Lower lobe of right lung (tissue), 2 donors: Measurements from ENCODE around the gene SRPK2. TPM values are rescaled to one million over a fixed set of nuclear protein-coding genes. Genes with fewer than 3 reads are reported as not detected.

ENCODE experiments used
- ATAC-seq, 2 donors: fragments of 200-7000 bp; cut with Tn5 transposase; one replicate each; pipeline ENCODE4 v1.9.1; 2020 to 2022; ENCODE audit warnings: mild to moderate bottlenecking in 2 of 2, moderate library complexity in 2 of 2
- DNase-seq: peaks from one replicate; pipeline ENCODE4 v3.0.0-alpha.2; 2020
- H3K27ac ChIP-seq: fragments of 200-600 bp; one replicate; pipeline ENCODE4 v1.8.0; 2022
- H3K27me3 ChIP-seq: fragments of 200-600 bp; one replicate; pipeline ENCODE4 v1.8.0; 2022; ENCODE audit warnings: low read depth
- H3K36me3 ChIP-seq: fragments of 200-600 bp; one replicate; pipeline ENCODE4 v1.8.0; 2022; ENCODE audit warnings: mild to moderate bottlenecking
- H3K4me1 ChIP-seq: fragments of 200-600 bp; one replicate; pipeline ENCODE4 v1.8.0; 2022
- H3K4me3 ChIP-seq: fragments of 200-600 bp; one replicate; pipeline ENCODE4 v1.8.0; 2022; ENCODE audit warnings: mild to moderate bottlenecking
- H3K9me3 ChIP-seq: fragments of 200-600 bp; one replicate; pipeline ENCODE4 v1.8.0; 2022
- intact Hi-C: fragments of 100-400 bp; cut with DNase I; formaldehyde crosslinking; loops from one replicate; pipeline ENCODE4 v1.11.0; 2022
- total RNA-seq: library from RNA; stranded (reverse); fragmentation: NEBNext Ultra II Directional; extraction: Animal tissue kit (Norgen Biotek cat#: 25700); gene quantifications from one replicate; pipeline ENCODE4 v1.2.1, GENCODE V29; 2021
- TF ChIP-seq, protein P1 (sequence below): fragments of 200-600 bp; IDR thresholded peaks from one replicate; pipeline ENCODE4 v1.8.0; 2022; ENCODE audit warnings: antibody characterized with exemption, mild to moderate bottlenecking
- donor health status: DM: no; HTN: yes; CAD: no; lungs with severe emphysema.

The SRPK2 gene
- total RNA-seq, 1 donor from 2014 or later, result 43.2 TPM

DNA sequence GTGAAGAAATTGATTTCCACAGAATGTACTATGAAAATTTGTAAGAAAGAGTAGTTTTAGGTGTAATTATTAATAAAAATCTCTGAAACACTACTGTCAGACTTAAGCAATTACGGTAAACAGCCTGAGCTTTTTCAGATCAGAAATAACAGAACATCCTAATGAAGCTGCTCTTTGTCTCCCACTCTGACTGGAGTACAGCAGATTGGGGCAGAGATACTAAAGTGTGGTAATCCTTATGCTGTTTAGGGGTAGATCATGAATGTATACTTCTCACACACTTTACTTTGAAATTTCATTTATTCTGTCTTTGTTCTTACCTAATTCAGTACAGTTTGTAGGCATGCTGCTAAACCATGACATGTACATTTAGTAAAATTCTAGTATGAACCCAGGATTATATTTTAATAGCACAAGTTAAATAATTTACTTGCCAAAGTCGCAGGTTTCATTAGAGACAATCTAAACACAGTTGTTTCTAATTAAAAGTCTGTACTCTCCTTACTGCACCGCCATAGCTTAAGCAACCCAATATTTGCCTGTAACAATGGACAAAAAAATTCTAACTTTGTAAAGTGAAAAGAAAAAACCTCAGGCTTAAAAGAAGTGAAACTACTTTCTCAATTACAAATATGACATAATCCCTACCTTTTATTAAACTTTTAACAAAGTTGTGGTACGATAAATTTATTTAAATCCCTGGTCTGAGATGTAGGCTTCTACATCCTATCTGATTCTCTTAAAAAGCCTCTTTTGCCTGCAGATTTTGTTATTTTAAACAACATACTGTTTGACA is 286.0 kb downstream of the SRPK2 start:
- no peak for ATAC-seq

DNA sequence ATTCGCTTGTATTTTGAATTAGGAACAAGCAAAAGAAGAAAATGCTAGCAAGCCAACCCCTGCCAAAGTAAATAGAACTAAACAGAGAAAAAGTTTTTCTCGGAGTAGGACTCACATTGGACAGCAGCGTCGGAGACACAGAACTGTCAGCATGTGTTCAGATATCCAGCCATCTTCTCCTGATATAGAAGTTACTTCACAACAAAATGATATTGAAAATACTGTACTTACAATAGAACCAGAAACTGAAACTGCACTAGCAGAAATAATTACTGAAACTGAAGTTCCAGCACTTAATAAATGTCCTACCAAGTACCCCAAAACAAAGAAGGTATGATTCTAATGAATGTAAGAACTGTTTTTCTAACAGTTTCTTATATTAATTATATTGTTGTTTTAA is 286.9 kb downstream of the SRPK2 start:
- no peaks in the 10 kb centered on the region for H3K4me1 ChIP-seq
- no peak for DNase-seq
- no peak overlapping the region for H3K27ac ChIP-seq
- ATAC-seq, result no peak
- no peaks in the 10 kb centered on the region for H3K27me3 ChIP-seq
- H3K9me3 ChIP-seq, result no peaks in the 10 kb centered on the region
- TF ChIP-seq, protein P1, sequence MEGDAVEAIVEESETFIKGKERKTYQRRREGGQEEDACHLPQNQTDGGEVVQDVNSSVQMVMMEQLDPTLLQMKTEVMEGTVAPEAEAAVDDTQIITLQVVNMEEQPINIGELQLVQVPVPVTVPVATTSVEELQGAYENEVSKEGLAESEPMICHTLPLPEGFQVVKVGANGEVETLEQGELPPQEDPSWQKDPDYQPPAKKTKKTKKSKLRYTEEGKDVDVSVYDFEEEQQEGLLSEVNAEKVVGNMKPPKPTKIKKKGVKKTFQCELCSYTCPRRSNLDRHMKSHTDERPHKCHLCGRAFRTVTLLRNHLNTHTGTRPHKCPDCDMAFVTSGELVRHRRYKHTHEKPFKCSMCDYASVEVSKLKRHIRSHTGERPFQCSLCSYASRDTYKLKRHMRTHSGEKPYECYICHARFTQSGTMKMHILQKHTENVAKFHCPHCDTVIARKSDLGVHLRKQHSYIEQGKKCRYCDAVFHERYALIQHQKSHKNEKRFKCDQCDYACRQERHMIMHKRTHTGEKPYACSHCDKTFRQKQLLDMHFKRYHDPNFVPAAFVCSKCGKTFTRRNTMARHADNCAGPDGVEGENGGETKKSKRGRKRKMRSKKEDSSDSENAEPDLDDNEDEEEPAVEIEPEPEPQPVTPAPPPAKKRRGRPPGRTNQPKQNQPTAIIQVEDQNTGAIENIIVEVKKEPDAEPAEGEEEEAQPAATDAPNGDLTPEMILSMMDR, result no peak
- no peak overlapping the region for H3K4me3 ChIP-seq
- H3K36me3 ChIP-seq, result peaks cover 88% of the 10 kb centered on the region
- intact Hi-C loops, result no loop called here

More for the DNA sequence above, 286.0 kb downstream of the SRPK2 start:
- no peaks in the 10 kb centered on the region for H3K4me1 ChIP-seq
- peaks cover 93% of the 10 kb centered on the region for H3K36me3 ChIP-seq
- H3K4me3 ChIP-seq, result no peak overlapping the region
- H3K9me3 ChIP-seq, result no peaks in the 10 kb centered on the region
- TF ChIP-seq, protein P1, result no peak
- H3K27me3 ChIP-seq, result no peaks in the 10 kb centered on the region
- no peak overlapping the region for H3K27ac ChIP-seq
- DNase-seq, result no peak
- intact Hi-C loops, result no loop called here

DNA sequence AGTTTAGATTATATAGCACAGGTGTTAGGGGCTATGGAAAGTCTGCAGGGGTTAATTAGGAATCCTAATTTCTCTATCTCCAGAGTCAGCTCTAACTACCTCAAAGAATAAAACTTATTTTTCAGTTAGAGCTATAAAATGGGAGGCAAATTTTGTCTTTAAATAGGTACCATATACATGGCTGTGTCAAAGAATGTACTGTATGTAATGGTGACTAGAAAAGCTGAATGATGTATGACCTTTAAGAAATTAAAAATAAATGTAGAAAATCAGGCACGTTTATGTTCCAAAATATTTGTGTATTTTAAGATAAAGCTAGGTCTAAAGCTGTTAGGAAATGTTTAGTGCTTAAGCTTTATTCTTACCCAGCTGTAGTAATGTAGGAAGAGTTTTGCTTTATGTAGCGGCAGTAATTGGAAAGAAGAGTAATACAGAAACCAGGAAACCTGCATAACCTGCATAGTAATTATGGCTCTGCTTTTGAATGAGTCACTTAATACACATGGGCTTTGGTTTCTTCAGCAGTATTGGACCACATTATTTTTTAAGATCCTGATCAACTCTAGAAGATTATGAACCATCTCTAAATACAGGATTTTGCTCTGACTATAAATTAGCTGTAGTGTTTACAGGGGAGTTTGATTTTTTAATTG is 289.7 kb downstream of the SRPK2 start:
- no peak overlapping the region for H3K27ac ChIP-seq
- no peaks in the 10 kb centered on the region for H3K4me1 ChIP-seq
- intact Hi-C loops, result no loop called here
- TF ChIP-seq, protein P1, result no peak
- H3K27me3 ChIP-seq, result no peaks in the 10 kb centered on the region
- no peak overlapping the region for H3K4me3 ChIP-seq
- no peaks in the 10 kb centered on the region for H3K9me3 ChIP-seq
- no peak for ATAC-seq
- DNase-seq, result no peak
- H3K36me3 ChIP-seq, result peaks cover 72% of the 10 kb centered on the region

DNA sequence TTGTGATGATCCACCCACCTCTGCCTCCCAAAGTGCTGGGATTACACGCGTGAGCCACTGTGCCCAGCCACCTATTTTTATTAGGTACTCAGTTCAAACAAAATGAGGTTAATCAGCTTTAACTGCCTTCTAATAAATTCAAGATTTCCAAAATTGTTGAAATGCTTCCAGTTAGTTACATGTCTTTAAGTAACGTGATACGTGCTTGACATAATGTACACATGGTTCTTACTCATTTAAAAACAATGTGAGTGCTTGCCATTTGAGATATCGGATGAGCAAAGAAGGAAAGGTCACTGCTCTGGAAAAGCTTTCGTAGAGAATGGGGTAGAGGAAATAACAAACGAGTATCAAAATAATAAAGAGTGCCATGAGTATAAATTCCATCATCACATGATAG is 291.1 kb downstream of the SRPK2 start:
- Histone ChIP-seq H3K4me1 (no peaks in the 10 kb centered on the region), H3K36me3 (peaks cover 71% of the 10 kb centered on the region), H3K27me3 (no peaks in the 10 kb centered on the region), H3K9me3 (no peaks in the 10 kb centered on the region), H3K4me3 (no peak overlapping the region), H3K27ac (no peak overlapping the region)
- ATAC-seq (peak in 1 of 2 donors; percentile 36), DNase-seq (no peak)
- intact Hi-C loops, result no loop called here
- TF ChIP-seq, protein P1, result no peak

DNA sequence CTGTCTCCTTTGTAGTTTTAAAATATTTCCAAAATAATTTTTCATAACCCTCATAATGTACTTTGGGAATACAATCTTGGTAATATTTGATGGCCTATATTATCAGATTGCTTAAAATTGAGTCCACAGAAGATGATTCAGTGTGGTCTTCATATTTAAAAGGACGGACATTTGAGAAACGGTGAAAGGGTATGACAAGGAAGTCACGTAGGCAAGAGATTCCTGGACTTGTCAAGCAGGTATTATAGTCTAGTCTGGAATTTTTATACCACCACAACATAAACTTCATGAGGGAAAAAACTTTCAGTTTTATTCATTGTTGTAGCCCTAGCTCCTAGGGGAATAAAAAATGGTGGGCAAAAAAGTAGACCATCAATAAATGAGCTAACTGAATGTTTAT is 292.4 kb downstream of the SRPK2 start:
- intact Hi-C loops, result no loop called here
- Histone ChIP-seq H3K36me3 (peaks cover 71% of the 10 kb centered on the region), H3K4me1 (no peaks in the 10 kb centered on the region), H3K4me3 (no peak overlapping the region), H3K27ac (no peak overlapping the region), H3K9me3 (no peaks in the 10 kb centered on the region), H3K27me3 (no peaks in the 10 kb centered on the region)
- ATAC-seq (no peak), DNase-seq (no peak)
- TF ChIP-seq, protein P1, result no peak
